HG03521 (cell line): ENCODE data around the gene FZD7.
A peak's percentile ranks its signal among the peaks of the same experiment; 100 is the strongest.

Experiments
- ATAC-seq: cut with Tn5 transposase; IDR thresholded peaks from one replicate; pipeline ENCODE4 v1.9.1; 2021; ENCODE audit warnings: mild to moderate bottlenecking, moderate library complexity; ENCODE audit not compliant: unreplicated experiment

The FZD7 gene

DNA sequence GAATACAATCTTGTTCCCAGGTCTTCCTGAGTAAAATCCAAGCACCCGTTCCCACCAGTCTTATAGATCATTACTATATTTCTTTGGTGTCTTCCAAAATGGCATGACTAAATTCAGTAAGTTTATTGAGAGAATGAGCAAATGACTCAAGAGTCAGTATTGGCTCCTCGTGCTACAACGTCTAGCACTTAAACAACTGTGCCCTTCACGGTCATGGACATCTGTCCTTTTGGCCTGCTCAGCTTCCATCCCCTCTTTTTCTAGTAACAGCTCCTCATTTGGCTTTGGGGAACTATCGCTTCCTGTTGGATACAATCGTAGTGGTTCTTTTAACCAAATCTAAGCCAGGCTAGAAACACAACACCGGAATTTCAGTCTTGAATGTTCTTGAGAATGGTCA is 24.1 kb upstream of the FZD7 start:
- ATAC-seq: no peak

DNA sequence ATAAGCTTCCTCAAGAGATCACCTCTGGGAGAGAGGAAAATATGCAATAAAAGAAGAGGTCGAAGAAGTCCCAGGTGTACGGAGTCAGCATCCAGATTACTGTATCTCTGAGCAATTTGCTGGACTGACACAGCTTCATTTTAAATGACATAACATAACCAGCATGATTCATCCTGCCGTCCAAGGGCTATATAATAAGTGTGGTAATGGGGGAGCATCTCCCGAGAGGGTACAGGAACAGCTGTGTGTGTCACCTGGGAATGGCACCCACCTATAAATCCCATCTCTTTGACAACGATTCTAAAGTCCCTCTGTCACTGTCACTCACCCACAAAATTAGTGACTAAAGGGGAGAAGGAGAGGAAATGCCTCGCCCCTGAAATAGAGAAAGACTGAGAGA is 19.3 kb upstream of the FZD7 start:
- ATAC-seq: no peak

DNA sequence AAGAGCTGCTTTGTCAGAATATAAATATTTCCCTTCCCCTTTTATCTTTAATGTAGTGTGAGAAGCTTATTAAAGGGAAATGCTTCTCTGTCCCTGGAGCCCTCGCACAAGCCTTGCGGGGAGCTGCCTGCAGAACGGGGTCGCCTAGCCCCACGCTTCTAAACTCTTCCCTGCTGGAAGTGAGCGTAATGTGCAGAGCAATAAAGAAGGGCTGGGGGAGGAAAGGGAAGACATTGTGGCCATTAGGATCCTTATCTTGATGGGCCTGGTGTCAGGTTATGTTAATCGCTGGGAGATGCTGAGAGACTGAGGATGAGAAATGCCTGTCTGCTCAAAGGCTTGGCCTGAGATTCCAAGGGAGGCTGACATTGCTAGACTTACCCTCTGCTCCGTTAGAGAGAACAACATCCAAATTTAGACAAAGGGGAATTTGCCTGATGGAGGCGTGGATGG is 18.9 kb upstream of the FZD7 start:
- ATAC-seq: no peak

DNA sequence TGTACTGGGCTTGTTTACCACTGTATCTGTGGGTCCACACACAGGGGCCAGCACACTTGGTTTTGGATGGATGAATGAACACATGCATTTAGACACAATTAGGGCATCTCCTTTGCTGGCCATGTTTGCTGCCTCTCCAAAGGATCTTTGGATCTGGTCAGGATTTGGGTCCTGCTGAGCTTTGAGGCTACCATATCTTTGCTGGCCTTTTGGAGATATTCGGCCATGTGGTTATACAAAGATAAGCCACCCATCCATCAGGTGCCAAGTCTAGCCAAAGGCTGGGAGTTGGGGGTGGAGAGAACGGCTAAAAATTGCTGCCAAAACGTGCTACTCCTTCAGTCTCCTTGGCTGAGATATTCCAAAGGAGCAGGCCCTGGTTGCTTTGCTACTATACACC is 18.2 kb upstream of the FZD7 start:
- ATAC-seq: no peak

DNA sequence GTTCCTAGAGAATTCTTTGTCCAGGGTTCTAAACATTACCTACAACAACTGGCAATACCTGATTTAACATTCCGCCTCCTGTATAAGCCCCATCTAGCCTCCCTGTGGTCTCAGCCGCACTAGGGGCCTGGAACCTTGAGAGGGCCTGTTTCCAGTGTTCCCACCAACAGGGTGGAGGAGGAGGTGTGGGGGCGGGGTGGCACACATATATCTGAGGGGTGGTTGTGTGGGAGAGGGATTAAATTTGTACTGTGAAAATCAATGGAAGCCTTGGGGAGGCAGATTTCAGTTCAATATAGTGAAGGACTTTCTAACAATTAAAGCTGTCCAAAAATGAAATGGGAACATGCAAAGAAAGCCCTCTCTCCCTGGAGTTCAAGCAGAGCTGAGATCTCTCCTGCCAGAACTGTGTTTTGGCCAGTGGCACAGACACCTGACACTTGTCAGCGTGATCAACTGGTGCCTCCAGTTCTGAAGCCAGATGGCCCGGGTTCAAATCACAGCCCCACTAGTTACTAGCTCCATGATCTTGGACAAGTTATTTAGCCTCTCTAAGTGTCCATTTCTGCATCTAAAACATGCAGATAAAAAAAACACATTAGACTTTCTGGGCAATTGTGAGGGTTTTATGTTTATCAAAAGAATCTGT is 17.0 kb upstream of the FZD7 start:
- no peak for ATAC-seq

DNA sequence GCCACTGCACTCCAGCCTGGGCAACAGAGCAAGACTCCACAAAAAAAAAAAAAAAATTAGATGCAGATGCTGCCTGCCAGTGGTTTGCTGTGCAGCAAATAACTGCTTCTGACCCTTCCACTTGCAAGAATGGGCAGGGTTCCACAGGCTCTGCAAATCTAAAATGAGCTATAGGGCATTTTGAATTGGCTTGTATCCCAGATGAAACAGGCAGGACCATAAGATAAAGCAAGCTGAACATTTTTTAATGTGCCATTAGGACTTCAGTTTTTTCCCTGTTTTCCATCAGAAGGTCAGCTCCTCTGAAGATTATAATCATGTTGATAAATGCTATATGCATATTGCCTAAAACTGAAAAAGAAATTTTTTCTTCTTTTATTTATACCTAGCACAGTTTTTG is 15.7 kb upstream of the FZD7 start:
- ATAC-seq: no peak

DNA sequence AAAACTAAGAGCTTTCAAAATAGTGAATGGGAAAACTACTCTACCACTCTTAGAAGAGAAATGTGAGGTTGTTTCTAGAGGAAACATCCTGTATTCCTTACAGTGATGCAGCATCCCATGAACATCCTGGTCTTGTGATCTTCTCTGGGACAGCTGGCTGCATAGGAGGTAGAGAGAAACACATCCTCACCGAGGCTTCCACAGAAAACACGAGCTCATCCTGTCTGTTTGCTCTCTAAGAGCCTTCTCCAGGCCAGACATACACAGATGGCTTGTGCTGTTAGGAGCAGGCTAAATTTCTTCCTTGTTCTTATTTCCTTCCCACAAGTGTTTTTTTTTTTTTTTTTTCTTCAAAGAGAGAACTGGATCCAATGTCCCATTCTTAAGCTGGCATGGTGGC is 14.7 kb upstream of the FZD7 start:
- no peak for ATAC-seq

DNA sequence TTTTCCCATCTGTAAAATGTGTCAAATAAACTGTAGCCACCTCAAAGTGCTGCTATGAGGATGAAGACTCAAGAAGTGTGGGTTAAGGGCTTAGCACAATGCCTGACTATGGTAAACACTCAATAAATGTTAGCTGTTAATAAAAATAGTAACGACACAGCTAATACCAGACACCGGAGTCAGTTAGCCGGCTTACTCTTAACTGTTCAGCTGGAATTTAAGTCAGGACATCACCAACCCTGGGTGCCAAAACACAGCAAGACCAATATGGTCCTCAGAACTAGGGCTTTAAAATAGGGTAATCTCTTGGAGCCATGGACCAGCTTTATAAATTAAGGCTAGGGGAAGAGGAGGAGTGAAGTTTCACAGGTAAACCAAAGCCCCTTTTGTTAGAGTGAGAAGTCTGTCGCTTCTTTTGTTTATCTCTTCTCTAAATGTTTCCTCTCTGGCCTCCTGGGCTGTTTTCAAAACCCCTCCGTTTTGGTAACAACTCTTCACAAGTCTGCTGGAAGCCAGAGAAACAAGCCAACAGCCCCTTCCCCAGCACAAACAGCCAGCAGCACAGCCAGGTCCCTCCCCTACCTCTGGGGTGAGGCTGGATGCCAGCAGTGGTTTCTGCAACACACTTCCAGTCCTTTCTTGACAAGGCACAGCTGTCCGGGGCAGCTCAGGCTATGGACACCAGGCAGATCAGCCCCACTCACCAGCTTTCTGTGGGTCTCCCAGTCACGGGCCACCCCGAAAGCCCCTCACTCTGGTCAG is 13.8 kb upstream of the FZD7 start:
- ATAC-seq: no peak

DNA sequence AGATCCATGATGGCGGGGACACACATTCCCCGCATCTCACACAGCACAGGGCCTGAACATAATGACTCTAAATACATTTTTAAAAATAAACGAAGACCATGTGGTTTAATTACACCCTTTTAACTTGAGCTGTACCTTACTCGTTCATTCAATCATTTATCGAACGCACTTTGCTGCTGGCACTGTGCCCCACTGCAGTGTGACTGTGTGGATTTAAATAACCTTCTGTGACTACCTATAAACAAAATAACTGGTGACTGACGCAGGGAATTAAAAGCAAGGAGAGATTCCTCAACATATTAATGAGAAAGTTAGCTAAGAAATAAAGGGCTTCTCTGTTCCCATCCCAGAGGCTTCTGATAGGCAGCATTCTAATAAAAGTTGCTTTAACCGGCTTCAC is 10.9 kb upstream of the FZD7 start:
- no peak for ATAC-seq

DNA sequence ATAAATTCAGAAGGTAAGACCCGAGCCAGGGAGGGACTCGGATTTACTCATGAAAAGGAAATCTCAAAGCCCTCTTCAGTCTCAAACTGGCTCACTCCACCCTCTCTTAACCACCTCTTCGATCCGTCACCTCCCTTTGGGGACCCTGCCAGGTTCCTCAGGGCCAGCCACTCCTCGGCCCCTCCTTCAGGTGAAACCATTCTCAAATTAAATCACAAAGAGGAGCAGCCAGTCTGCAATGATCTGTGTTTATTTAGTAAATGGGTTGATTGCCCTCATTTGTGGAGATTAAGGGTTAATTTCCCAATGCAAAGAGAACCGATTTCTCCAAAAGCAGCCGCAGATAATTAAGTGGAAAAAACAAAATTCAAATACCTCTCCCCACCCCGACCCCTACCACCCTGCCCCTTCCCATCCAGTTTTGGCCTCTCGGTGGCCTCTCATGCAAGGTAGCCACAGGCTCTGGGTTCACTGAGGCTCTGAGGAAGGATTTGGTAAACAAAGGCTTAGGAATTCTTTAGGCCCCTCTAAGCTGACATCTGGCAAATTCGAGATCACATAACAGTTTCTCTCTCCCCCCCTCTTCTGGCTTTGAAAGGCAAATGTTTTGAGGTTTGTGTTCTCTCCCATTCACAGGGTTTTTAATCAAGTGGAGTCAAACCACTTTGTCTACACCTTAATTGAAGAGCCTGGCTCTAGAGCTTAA is 10.3 kb upstream of the FZD7 start:
- no peak for ATAC-seq

DNA sequence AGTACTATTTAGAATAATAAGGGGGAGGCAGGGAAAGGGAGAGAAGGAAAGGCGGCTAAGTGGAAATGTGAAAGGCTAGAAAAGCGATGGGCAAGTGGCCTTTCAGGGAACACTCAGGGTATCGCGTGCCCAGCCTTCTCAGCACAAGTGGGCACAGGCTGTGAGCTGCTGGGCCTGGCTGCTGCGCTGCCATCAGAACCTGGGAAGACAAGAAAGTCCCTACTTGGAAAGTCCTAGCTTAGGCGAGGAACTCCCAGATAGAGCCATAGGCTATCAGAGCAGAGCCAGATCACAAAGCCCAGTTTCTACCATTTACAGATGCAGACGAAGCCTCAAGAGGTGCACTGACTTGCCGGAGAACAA is 9.8 kb upstream of the FZD7 start:
- no peak for ATAC-seq

DNA sequence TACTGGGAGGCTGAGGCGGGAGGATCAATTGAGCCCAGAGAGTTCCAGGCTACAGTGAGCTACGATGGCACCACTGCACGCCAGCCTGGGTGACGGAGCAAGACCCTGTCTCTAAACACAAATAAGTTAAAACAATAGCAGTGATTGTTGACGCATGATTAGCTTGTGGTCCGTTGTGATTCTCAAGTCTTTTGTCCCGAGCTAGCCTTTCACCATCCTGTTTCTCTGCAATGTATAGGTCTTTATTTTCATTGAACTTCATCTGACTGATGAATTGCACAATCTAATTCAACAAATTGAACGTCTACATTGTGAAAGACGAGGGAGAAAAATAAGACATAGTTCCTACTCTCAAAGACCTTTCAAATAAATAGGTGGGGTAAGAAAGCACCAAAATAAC is 8.8 kb upstream of the FZD7 start:
- no peak for ATAC-seq

DNA sequence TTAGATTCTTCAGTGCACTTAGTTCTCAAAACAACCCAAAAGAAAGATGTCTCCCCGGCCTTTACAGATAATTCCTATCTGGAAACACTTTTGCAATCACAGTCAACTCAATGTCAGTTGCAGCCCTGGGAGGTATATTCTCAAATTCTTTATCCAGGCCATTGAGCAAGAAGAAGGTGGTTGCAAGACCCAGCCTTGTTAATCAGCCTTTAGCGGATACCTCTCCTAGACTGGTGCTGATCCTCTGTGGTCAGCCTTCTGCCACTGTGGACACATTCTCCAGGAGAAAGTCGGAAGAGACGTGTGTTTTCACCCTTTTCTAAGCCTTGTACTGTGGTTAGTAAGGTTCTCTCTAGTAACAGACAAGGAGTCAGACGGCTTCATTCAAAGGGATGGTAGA is 7.8 kb upstream of the FZD7 start:
- ATAC-seq: no peak

DNA sequence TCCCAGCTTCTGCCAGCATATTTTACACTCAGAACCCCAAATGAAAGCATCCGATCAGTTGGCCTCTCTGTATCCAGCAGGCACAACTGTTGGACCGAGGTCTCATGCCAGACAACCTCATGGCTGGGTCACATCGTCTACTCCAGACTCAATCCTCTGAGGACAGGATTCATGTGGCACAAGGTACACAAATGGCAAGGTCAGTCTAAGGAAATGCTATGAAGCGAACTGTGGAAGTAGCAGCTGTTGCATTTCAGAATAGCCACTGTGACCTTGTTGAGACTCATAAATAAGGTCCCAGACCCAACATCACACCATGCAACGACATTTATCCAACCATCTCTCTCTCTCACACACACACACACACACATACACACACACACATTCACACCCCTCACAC is 7.1 kb upstream of the FZD7 start:
- ATAC-seq: no peak

DNA sequence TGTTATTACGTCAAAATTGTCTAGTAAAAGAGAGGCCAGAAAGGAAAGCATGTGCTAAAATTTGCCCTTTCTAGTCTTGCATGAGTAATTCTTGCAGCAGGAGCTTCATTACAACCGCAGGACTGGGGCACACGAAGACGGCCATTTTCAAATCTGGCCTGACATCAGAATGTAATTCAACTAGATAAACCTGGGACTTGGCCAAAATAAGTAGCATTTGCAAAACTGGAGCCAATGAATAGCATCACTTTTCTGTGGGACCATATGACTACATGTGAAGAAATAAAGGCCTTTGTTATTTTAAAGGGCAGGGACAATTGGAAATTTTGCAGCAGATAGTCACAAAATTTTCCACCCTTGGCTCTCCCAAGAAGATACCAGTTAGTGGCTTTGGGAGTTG is 3.0 kb upstream of the FZD7 start:
- no peak for ATAC-seq

DNA sequence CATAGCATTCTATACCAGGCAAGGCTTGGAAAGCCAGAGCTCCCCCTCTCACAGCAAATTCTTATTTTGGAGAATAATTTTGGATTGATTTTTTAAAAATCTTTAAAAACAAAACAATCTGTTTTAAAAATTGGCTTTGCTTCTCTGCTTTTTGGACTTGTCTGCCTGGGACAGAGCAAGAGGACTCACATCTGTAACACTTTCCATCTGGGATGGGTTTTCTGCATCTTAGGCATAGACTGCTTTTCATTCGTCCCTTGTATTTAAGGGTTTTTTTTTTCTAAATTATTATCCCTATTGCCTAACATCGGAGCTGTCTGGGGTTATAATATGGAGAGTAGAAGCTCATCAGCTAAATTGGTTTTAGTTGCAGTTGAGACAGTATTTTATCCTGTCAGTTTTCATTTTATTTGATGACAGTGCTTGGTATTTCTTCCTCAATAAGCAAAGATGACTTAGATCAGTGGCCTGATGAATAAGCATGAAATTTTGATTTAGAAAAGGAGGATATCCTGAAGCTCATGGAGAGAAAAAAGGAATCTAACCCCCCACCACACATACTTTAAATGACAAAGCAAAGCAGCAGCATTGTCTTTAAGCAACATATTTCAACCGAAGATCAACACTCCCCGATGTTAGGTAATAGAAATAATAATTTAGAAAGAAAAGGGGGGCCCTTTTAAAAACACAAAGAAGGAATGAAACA is 2.3 kb upstream of the FZD7 start:
- no peak for ATAC-seq

DNA sequence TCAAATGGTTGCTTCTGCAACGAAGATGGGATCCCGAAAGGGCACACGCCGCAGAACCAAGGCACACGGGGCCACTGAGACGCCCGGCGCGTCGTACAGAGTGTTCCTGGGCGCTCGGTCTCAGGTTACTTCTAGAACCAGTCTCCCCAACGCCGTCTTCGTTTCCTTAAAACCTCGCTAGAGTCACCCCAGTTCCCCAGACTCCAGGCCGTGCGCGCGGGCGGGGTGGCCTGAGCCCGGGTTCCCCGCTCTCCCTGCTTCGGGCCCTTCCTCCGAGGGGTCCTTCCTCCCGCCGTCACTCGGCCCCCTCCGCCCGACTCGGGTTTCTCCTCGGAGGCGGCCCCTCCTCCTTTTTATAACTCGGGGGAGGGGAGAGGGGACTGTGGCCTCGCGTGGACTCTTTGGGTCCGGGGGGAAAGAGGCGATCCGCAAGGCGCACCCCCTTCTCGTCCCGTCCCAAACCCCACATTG is 774 bp upstream of the FZD7 start:
- ATAC-seq: peak; percentile 4

DNA sequence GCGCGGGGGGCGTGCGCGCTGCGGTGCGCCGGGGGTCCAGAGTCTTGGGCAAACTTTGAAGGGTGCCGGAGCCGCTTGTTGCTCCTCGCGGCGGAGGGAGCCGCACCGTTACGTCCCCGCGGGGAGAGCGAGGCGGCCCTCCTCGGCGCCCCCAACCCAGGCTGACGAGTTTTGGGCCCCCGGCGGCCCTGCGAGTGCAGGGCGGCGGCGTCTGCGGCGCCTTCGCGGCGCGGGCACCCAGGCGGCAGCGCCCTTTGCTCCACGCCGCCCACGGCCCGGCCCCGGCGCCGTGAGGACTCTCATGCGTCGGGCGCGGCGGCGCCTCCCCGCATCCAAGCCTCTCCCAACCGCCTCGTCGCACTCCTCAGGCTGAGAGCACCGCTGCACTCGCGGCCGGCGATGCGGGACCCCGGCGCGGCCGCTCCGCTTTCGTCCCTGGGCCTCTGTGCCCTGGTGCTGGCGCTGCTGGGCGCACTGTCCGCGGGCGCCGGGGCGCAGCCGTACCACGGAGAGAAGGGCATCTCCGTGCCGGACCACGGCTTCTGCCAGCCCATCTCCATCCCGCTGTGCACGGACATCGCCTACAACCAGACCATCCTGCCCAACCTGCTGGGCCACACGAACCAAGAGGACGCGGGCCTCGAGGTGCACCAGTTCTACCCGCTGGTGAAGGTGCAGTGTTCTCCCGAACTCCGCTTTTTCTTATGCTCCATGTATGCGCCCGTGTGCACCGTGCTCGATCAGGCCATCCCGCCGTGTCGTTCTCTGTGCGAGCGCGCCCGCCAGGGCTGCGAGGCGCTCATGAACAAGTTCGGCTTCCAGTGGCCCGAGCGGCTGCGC is 814 bp downstream of the FZD7 start:
- ATAC-seq: peak; percentile 3

DNA sequence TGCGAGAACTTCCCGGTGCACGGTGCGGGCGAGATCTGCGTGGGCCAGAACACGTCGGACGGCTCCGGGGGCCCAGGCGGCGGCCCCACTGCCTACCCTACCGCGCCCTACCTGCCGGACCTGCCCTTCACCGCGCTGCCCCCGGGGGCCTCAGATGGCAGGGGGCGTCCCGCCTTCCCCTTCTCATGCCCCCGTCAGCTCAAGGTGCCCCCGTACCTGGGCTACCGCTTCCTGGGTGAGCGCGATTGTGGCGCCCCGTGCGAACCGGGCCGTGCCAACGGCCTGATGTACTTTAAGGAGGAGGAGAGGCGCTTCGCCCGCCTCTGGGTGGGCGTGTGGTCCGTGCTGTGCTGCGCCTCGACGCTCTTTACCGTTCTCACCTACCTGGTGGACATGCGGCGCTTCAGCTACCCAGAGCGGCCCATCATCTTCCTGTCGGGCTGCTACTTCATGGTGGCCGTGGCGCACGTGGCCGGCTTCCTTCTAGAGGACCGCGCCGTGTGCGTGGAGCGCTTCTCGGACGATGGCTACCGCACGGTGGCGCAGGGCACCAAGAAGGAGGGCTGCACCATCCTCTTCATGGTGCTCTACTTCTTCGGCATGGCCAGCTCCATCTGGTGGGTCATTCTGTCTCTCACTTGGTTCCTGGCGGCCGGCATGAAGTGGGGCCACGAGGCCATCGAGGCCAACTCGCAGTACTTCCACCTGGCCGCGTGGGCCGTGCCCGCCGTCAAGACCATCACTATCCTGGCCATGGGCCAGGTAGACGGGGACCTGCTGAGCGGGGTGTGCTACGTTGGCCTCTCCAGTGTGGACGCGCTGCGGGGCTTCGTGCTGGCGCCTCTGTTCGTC is 1.7 kb downstream of the FZD7 start:
- ATAC-seq: no peak

DNA sequence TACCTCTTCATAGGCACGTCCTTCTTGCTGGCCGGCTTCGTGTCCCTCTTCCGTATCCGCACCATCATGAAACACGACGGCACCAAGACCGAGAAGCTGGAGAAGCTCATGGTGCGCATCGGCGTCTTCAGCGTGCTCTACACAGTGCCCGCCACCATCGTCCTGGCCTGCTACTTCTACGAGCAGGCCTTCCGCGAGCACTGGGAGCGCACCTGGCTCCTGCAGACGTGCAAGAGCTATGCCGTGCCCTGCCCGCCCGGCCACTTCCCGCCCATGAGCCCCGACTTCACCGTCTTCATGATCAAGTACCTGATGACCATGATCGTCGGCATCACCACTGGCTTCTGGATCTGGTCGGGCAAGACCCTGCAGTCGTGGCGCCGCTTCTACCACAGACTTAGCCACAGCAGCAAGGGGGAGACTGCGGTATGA is 2.3 kb downstream of the FZD7 start:
- no peak for ATAC-seq
